ENCODE measurements around the gene GIPC3.
A peak's percentile ranks its signal among the peaks of the same experiment; 100 is the strongest.
"Not testable (repeated sequence)": the region's sequence is repeated elsewhere in the genome, so short reads cannot be mapped to it uniquely, and the experiment has no call there.

GIPC3 gene

GRCh38 chr19:3578390-3578789, 6.9 kb upstream of the GIPC3 start:
- no peak for DNase-seq

DNA sequence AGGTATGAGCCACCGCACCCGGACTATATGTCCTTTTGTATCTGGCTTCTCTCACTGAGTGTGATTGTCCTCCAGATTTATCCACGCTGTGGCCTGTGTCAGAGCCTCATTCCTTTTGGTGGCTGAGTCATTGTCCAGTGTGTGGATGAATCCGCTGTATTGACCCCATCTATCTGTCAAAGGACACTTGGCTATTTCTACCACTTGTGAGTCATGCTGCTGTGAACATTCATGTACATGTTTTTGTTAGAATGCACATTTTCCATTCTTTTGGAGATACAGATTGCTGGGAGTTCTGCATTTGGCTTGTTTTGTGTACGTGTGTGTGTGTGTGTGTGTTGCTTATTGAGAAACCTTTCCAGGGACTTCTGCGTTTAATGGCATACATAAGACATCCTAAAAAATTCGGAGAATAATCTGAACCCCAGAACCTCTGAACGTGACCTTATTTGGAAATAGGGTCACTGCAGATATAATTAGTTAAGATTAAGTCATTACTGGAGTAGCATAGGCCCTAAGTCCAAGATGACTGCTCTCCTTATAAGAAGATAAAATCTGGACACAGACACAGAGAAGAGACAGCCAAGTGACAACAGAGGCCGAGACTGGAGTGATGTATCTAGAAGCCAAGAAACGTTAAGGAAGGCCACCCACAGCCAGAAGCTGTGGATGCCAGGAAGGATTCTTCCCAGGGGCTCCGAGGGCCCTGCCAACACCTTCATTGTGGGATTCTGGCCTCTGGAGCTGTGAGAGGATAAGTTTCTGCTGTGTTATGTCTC, 4.9 kb upstream of the GIPC3 start:
- peak; percentile 88 for DNase-seq

DNA sequence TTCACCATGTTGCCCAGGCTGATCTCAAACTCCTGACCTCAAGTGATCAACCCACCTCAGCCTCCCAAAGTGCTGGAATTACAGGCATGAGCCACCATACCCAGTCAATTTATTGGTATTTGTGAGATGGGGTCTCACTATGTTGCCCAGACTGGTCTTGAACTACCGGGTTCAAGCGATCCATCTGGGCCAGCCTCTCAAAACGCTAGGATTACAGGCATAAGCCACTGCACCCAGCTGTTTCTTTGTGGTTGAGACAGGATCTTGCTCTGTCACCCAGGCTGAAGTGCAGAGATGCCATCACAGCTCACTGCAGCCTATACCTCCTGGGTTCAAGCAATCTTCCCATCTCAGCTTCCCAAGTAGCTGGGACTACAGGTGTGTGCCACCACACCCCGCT, 3.5 kb upstream of the GIPC3 start:
- not testable (repeated sequence) for DNase-seq

DNA sequence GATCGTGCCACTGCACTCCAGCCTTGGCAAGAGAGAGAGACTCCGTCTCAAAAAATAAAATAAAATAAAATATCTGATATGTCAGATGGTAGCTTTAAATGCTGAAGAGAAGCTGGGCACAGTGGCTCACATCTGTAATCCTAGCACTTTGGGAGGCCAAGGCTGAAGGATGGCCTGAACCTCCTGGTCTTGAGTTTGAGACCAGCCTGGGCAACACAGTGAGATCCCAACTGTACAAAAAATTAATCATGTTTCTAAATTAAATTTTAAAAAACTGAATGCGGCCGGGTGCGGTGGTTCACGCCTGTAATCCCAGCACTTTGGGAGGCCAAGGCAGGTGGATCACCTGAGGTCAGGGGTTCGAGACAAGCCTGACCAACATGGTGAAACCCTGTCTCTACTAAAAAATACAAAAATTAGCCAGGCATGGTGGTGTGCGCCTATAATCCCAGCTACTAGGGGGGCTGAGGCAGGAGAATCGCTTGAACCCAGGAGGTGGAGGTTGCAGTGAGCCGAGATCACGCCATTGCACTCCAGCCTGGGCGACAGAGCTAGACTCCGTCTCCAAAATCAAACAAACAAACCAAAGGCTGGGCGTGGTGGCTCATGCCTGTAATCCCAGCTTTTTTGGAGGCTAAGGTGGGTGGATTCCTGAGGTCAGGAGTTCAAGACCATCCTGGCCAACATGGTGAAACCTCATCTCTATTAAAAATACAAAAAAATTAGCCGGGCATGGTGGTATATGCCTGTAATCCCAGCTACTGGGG, 1.1 kb upstream of the GIPC3 start:
- not testable (repeated sequence) for DNase-seq

DNA sequence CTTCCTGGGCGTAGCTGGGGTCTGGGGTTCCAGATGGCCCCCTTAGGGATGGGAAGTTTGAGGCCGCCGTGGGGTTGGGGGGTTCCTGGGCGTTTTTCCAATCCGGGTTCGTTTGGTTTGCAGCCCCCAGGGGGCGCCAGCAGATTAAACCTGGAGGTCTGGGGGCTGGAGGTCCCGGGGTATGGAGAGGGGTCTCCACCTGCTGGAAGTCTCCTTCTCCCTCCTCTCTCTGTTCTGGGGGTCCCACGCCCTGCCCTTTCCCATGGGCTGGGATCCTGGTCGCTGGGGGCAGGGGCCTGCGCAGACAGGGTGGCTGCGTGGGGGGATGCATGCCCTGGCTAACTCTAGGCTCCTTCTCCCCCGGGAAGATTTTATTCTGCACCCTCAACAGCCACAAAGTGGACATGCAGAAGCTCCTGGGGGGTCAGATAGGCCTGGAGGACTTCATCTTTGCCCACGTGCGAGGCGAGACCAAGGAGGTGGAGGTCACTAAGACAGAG, 899 bp downstream of the GIPC3 start:
- no peak for DNase-seq

DNA sequence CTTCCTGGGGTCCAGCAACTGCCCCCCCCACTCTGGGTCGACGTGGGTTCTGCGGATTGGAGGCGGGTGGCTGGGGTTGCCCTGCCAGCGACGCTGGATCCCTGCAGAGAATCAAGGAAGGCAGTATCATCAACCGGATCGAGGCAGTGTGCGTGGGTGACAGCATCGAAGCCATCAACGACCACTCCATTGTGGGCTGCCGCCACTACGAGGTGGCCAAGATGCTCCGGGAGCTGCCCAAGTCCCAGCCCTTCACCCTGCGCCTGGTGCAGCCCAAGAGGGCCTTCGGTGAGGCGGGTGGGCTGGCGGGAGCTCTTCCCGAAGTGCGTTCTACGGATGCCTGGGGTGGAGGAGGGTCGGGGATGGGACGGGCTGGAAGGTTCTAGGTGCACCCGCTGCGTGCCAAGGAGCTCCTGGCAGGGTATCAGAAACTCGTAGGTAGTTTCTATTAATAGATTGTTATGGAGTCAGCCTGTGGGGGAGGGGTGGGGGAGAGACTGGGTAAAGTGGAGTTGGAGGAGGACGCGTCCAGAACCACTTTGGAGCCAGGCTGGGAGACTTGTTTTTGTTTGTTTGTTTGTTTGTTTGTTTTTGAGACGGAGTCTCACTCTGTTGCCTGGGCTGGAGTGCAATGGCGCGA, 1.5 kb downstream of the GIPC3 start:
- no peak for DNase-seq

DNA sequence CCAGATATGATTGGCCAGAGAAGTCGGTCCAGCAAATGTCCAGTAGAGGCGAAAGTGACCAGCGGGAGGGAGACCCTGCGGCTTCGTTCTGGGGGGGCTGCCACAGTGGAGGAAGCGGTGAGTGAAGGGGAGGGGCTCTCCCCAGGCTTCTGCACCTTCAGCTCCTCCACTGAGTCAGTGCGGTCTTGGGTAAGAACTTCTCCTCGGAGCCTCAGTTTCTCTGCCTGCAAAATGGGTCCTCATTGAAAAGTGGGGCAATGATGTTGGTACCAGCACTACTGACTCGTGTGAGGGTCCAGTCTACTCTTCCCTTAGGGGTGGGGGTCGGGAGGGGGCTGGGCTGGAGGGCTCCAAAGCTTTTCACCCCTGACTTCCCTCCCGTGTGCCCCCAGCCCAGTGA, 4.2 kb downstream of the GIPC3 start:
- DNase-seq = no peak

DNA sequence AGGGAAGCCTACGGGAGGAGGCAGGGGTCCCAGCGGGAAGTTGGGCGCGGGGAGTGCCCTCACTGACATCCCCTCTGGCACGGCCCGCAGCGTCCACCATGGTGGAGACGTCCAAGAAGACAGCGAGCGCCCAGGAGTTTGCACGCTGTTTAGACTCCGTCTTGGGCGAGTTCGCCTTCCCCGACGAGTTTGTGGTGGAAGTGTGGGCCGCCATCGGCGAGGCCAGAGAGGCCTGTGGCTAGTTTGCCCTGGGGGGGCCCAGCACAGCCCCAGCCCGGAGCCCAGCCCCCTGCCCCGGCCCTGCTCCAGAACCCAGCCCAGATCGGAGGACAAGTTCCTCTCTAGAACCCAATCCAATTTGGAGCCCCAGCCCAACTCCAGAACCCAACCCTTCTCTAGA, 4.7 kb downstream of the GIPC3 start:
- DNase-seq = no peak

- no peak for DNase-seq
Observed at GRCh38 chr19:3590991-3591659, 5.8 kb downstream of the GIPC3 start.

GRCh38 chr19:3591876-3592613, 6.8 kb downstream of the GIPC3 start:
- no peak for DNase-seq

DNA sequence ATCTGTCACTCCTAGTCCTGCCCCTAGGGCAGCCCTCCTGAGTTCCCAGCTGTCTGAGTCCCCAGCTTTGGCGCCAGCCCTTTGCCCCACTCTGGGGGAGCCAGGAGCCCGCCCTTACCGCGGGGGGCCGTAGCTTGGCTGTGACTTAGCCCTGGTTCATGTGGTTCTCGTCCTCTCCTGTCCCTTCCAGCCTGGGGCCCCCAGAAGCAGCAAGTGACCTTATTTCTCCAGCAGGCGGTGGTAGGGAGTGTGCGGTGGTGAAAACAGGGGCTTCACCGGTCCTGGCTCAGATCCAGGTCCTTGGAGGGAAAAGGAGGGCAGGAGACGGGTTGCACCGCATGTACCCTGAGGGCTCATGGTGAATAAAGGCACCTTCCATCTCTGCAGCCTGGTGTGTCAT, 7.9 kb downstream of the GIPC3 start:
- no peak for DNase-seq

DNA sequence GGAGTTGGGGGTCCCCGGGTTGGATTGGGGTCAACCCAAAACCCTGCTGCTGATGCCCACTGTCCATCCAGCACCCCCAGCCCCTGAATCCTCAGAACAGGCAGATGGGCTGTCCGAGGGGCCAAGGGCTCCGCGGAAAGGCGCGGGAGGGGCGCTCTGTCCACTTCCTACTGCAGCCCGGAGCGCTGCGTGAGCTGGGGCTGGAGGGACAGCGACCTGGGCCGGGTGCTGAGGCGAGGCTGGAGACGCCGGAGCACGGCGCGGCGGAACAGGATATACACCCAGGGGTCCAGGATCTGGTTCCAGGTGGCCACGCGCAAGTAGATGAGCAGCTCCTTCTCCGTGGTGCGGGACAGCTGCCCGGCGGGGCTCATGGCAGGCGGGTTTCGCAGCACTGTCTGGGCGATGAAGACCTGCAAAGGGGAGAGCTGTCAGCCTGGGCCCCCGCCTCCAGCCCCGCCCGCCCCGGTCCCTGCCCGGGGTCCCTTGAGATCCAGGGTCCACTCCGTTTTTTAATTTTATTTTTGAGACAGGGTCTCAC, 10.3 kb downstream of the GIPC3 start:
- no peak for DNase-seq

- DNase-seq = no peak
Observed at GRCh38 chr19:3599776-3600187, 14.5 kb downstream of the GIPC3 start.

- DNase-seq = no peak
Observed at GRCh38 chr19:3601021-3601420, 15.7 kb downstream of the GIPC3 start.

GRCh38 chr19:3603121-3603811, 18.0 kb downstream of the GIPC3 start:
- DNase-seq = no peak

- DNase-seq = no peak
Observed at GRCh38 chr19:3604227-3604986, 19.1 kb downstream of the GIPC3 start.

- no peak for DNase-seq
Observed at GRCh38 chr19:3604987-3605343, 19.7 kb downstream of the GIPC3 start.

GRCh38 chr19:3605361-3605760, 20.1 kb downstream of the GIPC3 start:
- no peak for DNase-seq

GRCh38 chr19:3605770-3606169, 20.5 kb downstream of the GIPC3 start:
- DNase-seq = no peak

DNA sequence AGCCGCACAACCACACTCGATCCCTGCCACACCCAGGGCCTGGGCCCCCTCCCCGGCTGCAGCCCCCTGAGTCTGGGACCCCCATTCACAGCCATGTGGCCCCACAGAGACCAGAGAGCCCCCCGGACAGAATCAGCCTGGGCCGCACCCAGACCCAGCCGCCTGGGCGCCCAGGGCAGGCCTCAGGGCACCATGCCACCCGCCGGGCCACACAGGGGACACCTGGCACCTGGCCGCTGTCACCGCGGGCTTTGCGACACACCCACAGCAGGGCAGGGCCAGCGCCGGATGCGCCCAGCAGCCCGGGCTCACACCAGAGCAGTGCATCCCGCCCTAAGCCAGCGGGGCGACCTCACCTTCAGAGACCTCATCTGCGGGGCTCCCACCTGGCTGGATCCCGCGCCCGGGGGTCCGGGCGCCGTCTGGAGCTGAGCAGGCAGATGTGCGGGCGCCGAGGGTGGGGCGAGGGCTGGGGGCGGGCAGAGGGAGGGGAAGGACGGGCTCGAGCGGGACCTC, 21.0 kb downstream of the GIPC3 start:
- DNase-seq = no peak
